Prostate gland (tissue), 2 donors: ENCODE results near the gene TEKT2. TPM values are rescaled to one million over a fixed set of nuclear protein-coding genes. Genes with fewer than 3 reads are reported as not detected.

Experiments used
- DNase-seq: peaks from one replicate; pipeline ENCODE4 v3.0.0-alpha.2; 2019; ENCODE audit warnings: low spot score
- H3K27ac ChIP-seq, 2 donors: fragments of 200-600 bp; sonication (generic); 2 replicates each; pipeline ENCODE4 v1.5.1; 2017 to 2019
- H3K27me3 ChIP-seq: fragments of 200-600 bp; sonication (generic); replicated peaks from 2 replicates; pipeline ENCODE4 v1.5.1; 2019; ENCODE audit not compliant: insufficient read depth
- H3K36me3 ChIP-seq, 2 donors: fragments of 200-600 bp; sonication (generic); 1 replicate in 1 of 2; 2 replicates in 1 of 2; pipeline versions ENCODE4 v1.5.1 to v1.8.1; 2017 to 2019
- H3K4me1 ChIP-seq: fragments of 200-600 bp; sonication (generic); replicated peaks from 2 replicates; pipeline ENCODE4 v1.5.1; 2019
- H3K4me3 ChIP-seq, 2 donors: fragments of 200-600 bp; sonication (generic); 2 replicates each; pipeline ENCODE4 v1.5.1; 2017 to 2019
- H3K9me3 ChIP-seq: fragments of 200-600 bp; sonication (generic); 2 replicates; pipeline ENCODE4 v1.5.1; 2017
- POLR2A ChIP-seq: fragments of 450-650 bp; IDR thresholded peaks from one replicate; pipeline ENCODE4 v1.6.1; 2016; ENCODE audit warnings: antibody characterized with exemption, mild to moderate bottlenecking
- POLR2AphosphoS5 ChIP-seq: sonication (generic); formaldehyde crosslinking; IDR thresholded peaks from one replicate; pipeline ENCODE4 v1.6.1; 2017; ENCODE audit warnings: antibody characterized with exemption
- WGBS: methylation state at CpG from one replicate; pipeline ENCODE4 v1.1.5; 2018; 5-methylcytosine and 5-hydroxymethylcytosine counted together
- intact Hi-C: fragments of 100-400 bp; cut with DNase I; formaldehyde crosslinking; loops from one replicate; pipeline ENCODE4 v1.14.2; 2022
- total RNA-seq, 2 donors: library from RNA; depleted of rRNA; stranded (reverse); fragments of >200 nt; gene quantifications; one replicate each; pipeline ENCODE4 v1.1.0, GENCODE V29; 2016
- TF ChIP-seq, protein P1 (sequence below), 4 experiments: fragments of 200-600 bp in 2 of 4; fragments of 450-650 bp in 2 of 4; sonication (generic) in 2 of 4; IDR thresholded peaks; 1 replicate in 3 of 4; 2 replicates in 1 of 4; pipeline ENCODE4 v1.5.1; 2016 to 2019; ENCODE audit warnings: antibody characterized with exemption in 4 of 4, mild to moderate bottlenecking in 2 of 4, moderate library complexity in 2 of 4

Gene TEKT2
- total RNA-seq, 2 donors from 2014 or later = 0.77 to 6.0 TPM

DNA sequence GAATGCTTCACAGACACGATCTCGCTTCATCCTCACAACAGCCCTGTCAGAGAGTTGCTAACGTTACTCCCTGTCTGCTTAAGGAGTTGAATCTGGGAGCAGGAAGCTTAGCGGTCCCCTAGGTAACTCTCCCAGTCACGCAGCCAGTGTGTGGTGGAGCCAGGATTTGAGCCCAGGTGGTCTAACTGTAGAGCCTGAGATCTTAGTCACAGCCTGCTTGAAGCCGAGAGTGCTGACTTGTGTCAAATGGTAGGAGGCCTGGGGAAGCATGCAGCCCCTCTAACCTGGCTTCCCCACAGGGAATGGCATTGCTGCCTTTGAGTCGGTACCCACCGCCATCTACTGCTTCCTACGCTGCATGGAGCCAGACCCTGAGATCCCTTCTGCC, 8.9 kb downstream of the TEKT2 start:
- Histone ChIP-seq H3K4me3 (no peak overlapping the region), H3K27ac (no peak overlapping the region), H3K27me3 (no peaks in the 10 kb centered on the region), H3K36me3 (peaks cover 4 to 22% of the 10 kb centered on the region in 2 donors), H3K9me3 (no peaks in the 10 kb centered on the region), H3K4me1 (peaks cover 8% of the 10 kb centered on the region)
- TF ChIP-seq, protein P1, sequence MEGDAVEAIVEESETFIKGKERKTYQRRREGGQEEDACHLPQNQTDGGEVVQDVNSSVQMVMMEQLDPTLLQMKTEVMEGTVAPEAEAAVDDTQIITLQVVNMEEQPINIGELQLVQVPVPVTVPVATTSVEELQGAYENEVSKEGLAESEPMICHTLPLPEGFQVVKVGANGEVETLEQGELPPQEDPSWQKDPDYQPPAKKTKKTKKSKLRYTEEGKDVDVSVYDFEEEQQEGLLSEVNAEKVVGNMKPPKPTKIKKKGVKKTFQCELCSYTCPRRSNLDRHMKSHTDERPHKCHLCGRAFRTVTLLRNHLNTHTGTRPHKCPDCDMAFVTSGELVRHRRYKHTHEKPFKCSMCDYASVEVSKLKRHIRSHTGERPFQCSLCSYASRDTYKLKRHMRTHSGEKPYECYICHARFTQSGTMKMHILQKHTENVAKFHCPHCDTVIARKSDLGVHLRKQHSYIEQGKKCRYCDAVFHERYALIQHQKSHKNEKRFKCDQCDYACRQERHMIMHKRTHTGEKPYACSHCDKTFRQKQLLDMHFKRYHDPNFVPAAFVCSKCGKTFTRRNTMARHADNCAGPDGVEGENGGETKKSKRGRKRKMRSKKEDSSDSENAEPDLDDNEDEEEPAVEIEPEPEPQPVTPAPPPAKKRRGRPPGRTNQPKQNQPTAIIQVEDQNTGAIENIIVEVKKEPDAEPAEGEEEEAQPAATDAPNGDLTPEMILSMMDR (IDR thresholded peaks at IDR 0.05) = no peak
- no peak for DNase-seq
- intact Hi-C loops = no loop called here
- 75% methylated on average over 9 of the region's 9 CpGs for WGBS

DNA sequence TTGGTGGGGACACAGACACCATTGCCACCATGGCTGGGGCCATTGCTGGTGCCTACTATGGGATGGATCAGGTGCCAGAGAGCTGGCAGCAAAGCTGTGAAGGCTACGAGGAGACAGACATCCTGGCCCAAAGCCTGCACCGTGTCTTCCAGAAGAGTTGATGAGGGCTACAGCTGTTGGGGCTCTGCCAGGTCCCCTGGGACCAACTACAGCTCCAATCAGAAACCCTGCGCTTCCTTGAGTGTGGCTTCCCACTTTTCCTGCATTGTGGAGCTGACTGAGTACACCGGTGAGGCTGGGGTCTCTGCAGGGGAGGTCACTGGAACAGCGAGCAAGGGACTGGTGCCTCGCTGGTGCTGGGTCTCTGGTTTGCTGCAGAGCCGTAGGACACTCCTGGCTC, 9.3 kb downstream of the TEKT2 start:
- intact Hi-C loops = no loop called here
- H3K36me3 ChIP-seq = peaks cover 4 to 22% of the 10 kb centered on the region in 2 donors
- H3K9me3 ChIP-seq = no peaks in the 10 kb centered on the region
- WGBS = 81% methylated on average over 6 of the region's 7 CpGs
- H3K27me3 ChIP-seq = no peaks in the 10 kb centered on the region
- H3K4me1 ChIP-seq = peaks cover 8% of the 10 kb centered on the region
- no peak overlapping the region for H3K27ac ChIP-seq
- no peak for DNase-seq
- TF ChIP-seq POLR2A (no peak), POLR2AphosphoS5 (no peak)
- TF ChIP-seq, protein P1 (IDR thresholded peaks at IDR 0.05) = no peak
- H3K4me3 ChIP-seq = no peak overlapping the region

DNA sequence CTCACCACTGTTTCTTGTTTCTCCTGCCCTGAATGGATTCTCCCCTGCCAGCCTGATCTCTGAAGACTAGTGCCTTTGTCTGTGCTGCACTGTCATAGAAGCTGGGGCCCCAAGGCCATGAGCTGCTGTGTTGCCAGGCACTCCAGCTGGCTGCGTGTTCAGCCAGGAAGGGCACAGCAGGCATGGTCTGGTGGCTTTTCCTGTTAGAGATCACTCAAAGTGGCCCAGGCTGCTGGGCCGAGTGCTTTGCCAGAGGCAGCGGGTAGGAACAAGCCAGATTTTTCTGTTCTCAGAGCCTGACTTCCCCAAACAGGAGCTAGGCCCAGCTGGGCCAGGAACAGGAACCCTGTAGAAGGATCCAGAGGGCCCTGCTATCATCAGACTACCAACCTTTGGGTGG, 10.0 kb downstream of the TEKT2 start:
- no peaks in the 10 kb centered on the region for H3K9me3 ChIP-seq
- no peak for DNase-seq
- H3K4me3 ChIP-seq = no peak overlapping the region
- H3K27me3 ChIP-seq = no peaks in the 10 kb centered on the region
- TF ChIP-seq, protein P1 (IDR thresholded peaks at IDR 0.05) = no peak
- TF ChIP-seq POLR2A (no peak), POLR2AphosphoS5 (no peak)
- peaks cover 4 to 22% of the 10 kb centered on the region in 2 donors for H3K36me3 ChIP-seq
- no peak overlapping the region for H3K27ac ChIP-seq
- peaks cover 8% of the 10 kb centered on the region for H3K4me1 ChIP-seq
- WGBS = 72% methylated on average over 3 of the region's 3 CpGs
- intact Hi-C loops = no loop called here

DNA sequence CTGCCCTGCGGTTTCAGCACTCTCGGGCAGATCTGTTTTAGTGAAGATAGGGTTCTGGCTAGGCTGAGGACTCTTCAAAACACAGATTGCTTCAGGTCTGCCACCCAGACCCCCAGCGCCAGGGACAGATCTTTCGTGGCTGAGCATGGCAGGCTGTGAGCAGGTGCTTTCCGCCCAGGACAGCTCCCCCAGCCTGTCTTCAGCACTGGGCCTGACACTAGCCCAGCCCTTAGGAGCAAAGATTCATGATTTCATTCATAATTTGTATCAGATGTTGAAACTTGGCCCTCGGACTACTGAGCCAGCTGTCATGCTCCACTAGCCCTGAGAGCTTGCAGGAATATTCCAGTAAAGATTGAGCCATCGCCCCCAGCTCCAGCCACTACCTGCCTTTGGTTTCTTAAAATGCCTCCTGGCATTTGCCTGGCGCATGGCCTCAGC, 10.7 kb downstream of the TEKT2 start:
- H3K4me1 ChIP-seq = peaks cover 4% of the 10 kb centered on the region
- no peak for DNase-seq

More for the DNA sequence above, 10.7 kb downstream of the TEKT2 start:
- intact Hi-C loops = loop anchor here (5.0 kb wide), 1 partner anchor 93 kb away; no protein-coding TSS in a partner anchor
- H3K9me3 ChIP-seq = no peaks in the 10 kb centered on the region
- no peak overlapping the region for H3K27ac ChIP-seq
- no peak overlapping the region for H3K4me3 ChIP-seq
- H3K27me3 ChIP-seq = no peaks in the 10 kb centered on the region
- 80% methylated on average over 8 of the region's 8 CpGs for WGBS
- TF ChIP-seq POLR2A (no peak), POLR2AphosphoS5 (no peak)
- TF ChIP-seq, protein P1 (IDR thresholded peaks at IDR 0.05) = no peak
- peaks cover 4 to 22% of the 10 kb centered on the region in 2 donors for H3K36me3 ChIP-seq
